Fibroblast of peridontal ligament (primary cell): ENCODE data around the gene ADORA1.

Experiments used
- DNase-seq: peaks from one replicate; pipeline ENCODE4 v3.0.0-alpha.2; 2010; ENCODE audit errors: extremely low read depth

Gene ADORA1

DNA sequence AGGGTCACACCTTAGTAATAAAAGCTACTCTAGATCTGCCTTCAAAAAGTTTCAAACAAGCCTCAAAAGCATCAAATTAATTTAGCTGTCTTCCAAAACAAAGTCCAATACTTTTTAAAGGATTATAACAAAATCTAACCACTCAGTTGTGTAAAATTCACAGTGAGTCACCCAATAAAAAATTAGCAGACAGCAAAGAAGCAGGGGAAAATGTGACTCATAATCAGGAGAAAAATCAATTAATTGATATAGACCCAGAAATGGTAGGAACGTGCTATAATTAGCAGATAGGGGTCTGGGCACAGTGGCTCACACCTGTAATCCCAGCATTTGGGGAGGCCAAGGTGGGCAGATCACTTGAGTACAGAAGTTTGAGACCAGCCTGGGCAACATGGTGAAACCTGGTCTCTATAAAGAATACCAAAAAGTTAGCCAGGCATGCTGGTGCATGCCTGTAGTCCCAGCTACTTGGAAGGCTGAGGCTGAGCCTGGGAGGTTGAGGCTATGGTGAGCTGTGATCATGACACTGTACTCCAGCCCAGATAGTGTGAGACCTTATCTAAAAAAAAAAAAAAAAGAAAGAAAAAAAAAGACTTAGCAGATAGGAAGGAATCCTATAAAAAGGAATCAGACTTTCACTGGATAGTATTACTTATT is 33.6 kb upstream of the ADORA1 start:
- no peak for DNase-seq

DNA sequence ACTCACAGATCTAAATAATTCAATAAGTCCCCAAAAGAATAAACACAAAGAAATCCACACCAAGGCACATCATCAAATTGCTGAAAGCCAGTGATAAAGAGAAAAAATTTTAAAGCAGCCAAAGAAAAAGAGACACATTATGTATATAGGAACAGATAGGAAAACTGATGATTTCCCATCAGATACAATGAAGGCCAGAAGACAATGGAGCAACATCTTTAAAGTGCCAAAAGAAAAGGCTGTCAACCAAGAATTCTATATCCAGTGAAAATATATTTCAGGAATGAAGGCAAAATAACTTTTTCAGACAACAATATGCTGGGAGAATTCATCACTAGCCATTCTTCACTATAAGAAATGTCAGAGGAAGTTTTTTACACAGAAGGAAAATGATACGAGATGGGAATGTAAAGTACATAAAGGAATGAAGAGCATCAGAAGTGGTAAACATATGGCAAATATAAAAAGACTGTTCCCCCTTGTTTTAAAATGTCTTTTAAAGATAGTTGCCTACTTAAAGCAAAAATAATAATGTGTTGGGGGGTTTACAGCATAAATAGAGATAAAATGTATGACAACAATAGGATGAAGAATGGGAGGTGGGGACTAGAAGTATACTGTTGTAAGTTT is 32.4 kb upstream of the ADORA1 start:
- DNase-seq = no peak

DNA sequence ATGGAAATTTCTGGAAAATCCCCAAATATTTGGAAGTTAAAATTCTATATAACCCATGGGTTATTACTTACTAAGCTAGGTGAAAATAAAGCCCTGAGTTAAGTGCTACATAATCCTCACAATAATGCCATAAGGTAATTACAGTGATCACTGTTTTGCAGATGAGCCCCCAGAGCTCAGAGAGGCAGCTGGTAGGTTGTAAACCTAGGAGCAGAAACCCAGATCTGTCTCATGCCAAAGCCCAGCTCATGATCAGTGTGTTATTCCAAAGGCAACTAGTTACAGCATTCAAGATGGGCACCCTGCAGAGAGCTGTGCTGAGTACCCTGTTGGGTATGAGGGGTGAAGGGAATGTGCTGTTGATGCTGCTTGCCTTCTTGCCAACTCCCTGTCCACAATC is 31.0 kb upstream of the ADORA1 start:
- no peak for DNase-seq

DNA sequence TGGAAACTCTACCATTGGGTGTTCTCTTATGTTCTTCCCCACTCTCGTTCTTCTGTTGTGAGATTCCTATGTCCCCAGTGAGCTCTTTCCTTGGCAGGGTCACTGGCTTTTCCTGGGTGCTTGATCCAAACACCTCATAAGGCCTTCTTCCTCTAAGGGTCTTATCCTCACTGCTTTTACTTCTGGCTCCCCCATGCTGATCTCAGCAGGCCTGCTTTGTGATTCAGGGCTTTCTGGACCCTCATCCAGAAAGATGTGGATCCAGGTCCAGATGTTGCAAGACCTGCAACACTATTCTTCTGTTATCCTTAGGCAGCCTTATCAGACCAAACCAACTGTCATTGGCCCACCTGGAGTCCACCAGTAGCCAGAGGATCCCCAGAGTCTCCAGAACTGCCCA is 30.5 kb upstream of the ADORA1 start:
- DNase-seq = no peak

DNA sequence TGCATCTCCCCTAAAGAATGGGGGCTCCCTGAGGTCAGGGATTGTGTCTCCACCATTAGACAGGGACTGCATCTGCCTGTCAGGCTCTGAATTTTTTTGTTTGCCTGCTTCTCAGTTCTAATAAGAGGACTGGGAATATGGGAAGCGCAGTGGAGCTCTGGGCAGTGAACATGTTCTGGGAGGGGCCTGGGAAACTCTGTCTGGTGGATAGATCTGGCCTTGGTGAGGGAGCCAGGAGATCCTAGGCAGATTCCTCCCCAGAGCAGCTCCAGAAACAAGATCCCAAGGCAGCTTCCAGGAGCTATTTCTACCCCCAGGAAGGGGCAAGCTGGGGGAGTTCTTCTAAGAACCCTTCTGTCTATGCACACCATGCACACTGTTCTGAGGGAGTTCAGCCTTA is 29.1 kb upstream of the ADORA1 start:
- no peak for DNase-seq

DNA sequence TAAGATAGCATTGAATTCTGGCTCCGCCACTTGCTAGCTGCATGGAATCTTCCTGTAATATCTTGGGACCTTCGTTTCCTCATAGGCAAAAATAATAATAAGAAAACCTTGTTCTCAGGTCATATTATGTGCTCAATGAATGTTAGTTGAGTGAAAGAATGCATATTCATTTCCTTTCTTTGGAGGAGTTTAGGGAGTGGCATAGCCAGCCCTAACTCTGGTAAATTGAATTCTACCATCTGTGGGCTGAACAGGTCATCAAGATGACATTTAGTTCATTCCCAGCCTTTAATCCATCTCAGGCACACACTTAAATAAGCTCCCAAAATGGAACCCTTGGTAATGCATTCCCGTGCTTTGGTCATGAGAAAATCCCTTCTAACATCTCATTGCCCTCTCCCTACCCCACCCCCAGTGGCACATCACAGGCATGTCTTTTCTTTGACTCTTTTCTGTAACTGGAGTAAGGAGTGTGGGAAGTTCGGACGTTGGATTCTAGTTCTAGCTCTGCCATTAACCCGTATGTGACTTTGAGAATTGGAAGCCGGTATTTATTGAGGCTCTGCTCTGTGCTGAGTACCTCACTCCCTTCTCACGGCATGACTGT is 28.5 kb upstream of the ADORA1 start:
- DNase-seq = no peak

DNA sequence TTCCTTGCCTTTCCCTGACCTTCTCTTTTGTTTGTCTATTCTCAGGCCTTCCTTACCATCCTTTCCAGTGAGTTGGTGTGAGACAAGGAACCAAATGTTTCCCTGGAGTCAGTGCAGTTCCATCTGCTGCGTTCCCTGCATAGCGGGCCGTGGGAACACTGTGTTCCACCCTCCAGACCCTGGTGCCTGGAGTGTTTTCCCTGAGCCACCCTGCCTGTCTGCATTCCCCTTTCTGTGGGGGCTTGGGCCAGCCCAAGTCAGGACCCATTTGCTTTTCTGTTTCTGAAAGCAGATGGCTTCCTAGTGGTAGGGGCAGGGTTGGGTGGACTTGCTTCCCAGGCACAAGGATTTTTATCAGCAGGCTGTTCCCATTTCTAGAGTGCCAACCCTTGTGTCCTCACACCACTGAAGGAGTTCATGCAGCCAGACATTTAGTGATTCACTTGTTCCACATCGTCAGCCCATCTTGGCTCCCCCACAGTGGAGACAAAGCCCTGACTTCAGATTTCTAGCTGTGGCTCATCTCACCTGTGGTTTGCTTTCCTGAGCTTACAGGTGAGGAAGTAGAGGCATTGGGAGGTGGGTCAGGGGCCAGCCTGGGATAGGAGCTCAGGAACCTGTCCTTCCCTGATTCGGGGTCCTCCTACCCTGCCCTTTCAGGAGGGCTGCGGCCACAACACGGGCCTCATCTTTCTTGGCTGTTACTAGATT is 27.6 kb upstream of the ADORA1 start:
- DNase-seq = no peak

DNA sequence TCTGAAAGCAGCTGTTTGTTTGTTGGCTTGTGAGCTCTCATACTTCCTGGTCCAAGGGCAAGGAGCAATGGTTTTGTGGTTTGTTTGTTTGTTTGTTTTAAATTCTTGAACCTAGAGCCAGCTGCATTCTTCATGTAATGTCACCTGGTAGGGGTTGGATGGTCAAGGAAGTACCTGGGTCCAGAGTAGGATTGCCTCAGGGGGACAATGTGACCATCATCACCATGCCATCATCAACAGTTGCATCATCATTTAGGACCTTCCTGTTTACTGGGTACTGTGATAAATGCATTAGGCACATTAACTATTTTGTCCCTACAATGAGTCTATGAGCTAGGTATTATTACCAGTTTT is 27.0 kb upstream of the ADORA1 start:
- no peak for DNase-seq

DNA sequence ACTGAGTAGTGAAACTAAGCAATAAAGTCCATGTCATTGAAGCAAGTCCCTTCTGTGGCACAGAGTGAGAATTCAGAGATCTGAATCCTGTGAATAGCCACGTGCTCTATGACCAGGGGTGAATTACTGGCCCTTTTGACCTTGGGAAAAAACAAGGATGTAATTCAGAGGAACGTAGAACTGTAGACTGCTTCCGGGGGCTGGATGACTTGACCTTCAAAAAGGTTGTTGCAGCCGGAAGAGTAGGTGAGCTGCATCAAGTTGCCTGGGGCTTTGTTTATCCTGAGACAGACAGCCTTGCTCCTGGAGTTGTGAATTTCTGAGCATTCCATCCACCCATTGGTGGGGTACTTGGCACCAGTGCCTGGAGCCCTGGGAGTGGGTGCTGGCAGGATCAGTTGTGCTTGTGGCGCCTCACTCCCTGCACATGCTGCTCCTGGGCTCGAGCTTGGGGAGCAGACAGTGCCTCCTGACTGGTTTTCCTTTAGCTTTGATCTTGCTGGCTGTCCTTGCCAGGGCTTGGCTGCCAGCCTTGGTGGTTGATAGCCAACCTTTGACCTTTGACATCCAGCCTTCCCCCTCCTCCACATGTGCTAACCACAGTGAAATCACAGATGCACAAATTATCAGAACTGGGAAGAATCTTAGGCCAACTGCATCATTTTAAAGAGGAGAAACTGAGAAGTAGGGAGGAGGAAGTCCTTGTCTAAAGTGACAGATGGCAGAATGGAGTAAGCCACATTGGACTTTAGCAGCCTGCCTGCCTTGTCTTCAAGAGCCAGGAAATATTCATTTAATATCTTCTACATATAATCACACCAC is 25.5 kb upstream of the ADORA1 start:
- no peak for DNase-seq

DNA sequence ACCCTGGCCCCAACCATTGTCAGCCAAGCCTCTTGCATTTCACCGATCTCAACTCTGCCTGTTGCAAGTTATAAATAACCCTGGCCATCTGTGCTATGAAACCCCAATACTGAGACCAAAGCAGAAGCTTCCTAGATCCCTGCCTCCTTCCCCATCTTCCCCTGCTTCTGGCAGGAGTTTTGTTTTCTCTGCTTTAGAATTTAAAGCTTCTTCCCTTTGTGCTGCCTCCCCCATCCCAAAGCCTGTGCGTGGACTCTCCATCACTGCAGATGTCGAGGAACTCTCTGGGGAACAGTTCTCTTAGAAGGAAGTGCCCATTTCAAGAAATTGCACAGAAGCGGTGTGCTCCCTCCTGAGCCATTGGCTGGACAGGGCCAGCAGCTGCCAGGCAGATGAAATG is 24.3 kb upstream of the ADORA1 start:
- DNase-seq = no peak

DNA sequence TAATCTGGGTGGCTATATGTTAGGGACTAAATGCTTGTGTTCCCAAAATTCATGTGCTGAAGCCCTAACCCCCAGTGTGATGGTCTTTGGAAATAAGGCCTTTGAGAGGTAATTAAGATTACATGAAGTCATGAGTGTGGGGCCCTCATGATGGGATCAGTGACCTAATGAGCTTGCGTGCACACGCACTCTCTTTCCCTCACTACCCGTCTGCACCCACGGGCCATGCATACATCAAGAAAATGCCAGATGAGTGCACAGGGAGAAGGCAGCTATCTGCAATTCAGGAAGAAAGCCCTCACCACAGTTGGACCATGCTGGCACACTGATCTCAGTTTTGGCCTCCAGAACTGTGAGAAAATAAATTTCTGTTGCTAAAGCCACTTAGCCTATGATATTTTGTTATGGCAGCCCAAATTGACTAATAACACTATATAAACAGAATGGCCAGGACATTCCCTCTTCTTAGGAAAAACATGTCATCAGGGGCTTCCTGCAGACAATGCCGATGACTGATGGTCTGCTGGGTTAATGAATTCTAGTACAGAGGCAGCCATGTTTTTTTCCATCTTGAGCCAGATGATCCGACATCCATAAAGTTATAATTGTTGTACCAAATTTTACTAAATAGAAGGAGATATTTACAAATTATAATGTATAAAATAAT is 23.6 kb upstream of the ADORA1 start:
- no peak for DNase-seq

DNA sequence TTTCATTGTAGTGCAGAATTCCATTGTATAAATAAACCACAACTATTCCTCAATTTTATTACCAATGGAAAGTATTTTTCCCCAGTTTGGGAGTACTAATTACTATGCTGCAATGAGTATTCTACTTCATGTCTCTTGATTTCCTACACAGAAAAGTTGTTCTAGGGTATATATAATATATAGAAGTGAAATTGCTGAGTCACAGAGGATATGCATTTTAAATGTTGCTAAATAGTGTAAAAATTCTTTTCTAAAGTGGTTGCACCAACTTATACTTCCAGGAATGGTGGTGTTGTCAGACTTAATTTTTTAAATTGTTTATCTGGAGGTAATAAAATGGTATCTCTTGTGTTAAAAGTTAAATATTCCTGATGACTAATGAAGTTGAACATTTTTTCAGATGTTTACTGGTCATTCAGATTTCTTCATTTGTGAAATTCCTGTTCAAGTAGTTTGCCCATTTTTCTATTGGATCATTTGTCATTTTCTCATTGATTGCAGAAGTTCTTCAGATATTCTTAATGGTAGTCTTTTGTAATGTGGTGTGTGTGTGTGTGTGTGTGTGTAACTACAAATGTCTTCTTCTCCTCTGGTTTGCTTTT is 22.6 kb upstream of the ADORA1 start:
- DNase-seq = no peak

DNA sequence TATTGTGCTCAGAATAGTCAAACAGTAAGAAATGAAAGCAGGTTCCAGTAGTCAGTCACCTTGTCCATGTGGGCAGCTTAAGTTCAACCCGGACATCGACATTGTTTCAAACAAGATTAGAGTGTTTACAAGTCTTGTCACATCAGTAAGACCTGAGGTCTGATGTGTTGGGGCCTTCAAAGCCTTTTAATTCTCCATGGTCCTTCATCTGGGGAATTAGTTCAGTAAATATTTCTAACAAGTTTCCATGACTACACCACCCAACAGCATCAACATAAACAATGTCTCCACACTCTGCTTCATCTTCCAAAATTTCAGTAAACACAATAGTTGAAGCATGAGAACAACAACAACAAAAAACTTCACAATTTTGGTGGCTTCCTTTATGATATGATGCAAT is 15.1 kb upstream of the ADORA1 start:
- no peak for DNase-seq

DNA sequence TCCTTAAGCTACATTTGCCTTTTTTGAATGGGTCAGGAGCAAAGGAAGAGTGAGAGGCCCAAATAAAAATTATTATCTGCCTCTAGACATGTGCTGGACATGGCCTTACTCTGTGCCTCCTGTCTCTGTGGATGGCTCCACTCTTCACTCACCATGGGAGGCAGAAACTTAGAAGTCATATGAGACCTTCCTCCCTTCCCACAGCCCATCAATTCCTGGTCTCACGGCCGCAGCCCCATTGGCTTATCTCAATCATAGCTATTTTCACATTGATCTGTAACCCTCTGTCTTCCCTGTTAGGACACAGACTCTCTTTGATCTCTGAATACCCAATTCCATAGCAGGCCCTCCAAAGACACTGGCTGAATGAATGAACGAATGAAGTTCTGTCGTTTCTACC is 14.2 kb upstream of the ADORA1 start:
- DNase-seq = no peak

DNA sequence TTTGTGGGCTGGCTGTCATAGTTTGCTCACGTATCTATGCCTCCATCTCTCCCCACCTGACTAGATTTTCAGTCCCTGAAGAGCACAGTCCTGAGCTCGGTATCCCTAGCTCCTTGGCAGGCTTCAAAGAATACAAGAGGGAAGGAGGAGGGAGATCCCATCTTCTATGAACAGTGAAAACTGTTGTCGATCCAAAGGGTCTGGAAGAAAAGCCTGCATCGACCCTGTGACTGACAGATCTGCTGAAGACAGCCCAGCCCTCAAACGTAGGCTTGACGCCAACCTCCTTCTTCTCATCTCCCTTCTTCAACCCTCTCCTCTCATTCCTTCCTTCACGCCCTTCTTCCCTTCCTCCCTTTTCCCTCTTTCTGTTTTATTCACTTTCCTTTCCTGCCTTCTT is 13.3 kb upstream of the ADORA1 start:
- DNase-seq = no peak

DNA sequence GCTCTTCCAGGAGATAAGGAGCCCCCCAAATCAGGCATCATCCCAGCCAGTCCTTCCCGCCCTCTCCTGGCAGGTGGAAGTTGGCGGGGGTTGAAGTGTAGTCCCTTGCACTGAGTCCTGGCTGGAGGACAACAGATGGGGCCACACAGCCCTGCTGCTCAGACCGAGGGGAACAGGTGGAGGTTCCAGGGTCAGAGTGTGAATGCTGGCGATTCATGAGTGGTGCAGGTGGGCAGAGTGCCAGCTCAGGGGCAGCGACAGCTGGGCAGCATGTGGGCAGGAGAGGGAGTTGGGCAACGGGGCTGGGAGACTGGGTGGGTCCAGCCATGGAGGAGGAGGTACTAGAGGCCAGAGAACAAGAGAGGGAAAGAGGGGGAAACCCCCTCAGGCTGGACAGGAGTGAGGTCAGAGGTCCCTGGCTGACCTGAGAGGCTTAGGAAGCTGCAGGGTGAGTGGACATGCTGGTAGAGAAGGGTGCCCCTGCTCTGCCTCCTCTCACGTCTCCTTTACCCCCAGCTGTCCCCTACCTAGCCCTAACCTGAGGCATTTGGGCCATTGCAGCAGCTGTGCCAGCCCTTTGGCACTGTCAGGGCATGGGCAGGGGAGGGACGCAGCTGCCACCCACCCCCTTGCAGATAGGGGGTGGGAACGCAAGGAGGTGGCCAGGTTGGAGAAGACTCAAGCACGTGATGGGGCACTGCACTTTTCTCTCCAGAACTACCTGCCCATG is 11.3 kb upstream of the ADORA1 start:
- DNase-seq = no peak

DNA sequence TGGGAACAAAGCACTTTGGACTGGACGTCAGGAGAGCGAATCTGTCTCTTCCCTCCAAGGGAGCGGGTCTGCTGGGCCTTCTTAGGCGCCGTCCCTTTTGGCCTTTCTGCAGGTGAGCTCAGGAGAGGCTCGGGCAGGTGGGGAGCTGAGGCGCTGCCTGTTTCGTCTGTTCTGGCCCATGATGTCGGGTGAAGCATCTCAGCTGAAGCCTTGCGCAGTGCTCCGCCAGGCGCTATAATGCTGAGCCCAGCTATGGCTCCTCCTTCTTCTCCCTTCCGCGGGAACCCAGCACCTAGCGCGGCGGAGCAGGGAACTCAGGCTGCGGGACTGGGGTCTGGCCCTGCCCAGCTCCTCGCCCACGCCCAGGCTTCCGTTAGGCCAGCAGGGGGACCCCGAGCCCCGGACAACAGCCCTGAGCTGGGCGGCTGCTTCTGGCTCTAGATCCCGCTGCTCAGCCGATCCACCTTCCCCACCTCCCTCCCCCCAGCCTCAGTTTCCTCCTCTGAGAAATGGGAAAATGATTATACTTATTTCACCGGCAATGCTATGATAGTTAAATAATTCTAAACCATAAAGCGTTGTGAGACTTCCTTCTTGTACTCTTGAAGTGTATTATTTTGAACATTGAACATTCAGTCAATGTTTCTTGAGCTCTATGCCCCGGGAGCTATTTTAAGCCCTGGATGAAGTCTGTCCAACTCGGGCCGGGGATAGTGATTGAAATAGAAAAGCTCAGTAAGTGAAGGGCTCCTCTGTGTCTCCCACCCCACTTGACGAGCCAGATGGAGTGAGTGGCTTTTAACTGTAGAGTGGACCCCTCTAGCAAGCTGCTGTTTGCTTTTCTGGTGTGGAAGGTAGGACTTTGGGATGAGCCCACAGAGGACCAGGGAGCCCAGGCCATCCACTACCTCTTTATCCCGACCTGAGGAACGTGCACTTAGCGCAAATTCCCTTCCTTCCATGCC is 9.6 kb upstream of the ADORA1 start:
- peak; percentile 53 for DNase-seq

DNA sequence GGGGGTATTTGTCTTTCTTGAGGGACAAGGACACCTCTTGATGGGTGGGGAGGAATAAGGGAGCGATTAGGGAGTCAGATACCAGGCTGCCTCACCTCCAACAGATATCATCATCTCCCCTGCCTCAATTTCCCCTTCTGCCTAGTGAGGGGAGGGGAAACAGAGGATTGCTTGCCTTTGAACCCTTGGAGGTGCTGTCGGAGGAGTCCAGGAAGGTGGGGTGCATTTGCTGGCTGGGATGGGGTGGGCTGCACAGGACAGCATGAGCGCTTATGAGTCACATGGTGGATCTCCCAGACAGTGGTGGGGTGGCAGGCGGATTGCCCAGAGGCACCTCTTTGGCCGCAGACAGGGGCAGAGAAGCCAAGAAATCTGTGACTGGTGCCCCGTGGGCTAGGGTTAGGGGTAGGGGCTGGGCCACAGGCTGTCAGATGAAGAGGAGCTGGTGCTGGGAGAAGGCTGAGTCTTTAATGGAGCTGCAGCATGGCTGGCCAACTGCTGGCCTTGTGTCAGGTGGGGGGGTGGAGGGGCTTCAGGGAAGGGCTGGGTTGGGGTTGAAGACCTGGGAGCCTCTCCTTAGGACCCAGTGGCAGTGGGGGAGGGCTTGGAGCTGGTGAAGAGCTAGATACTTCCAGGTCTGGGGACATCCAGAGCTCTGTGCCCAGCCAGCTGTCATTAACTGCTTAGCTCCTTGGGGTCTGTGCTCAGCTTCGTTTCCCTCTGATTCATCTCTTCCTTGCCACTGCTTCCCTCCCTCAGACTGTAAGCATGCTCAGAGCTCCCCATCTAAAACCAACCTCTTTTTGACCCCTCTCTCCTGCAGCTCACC is 7.0 kb upstream of the ADORA1 start:
- DNase-seq = no peak
